GM23338 (cell line): ENCODE results near the gene GAB1. TPM values are rescaled to one million over a fixed set of nuclear protein-coding genes. Genes with fewer than 3 reads are reported as not detected.
A peak's percentile ranks its signal among the peaks of the same experiment; 100 is the strongest.

Source experiments
- ATAC-seq: fragments of 200-7000 bp; cut with Tn5 transposase; 3 replicates; pipeline ENCODE4 v1.9.1; 2020
- DNase-seq: peaks from one replicate; pipeline ENCODE4 v3.0.0-alpha.2; 2015; ENCODE audit warnings: low spot score
- H2AFZ ChIP-seq: fragments of 200-600 bp; sonication (generic); 2 replicates; pipeline ENCODE4 v1.8.0; 2016; ENCODE audit warnings: antibody characterized with exemption, mild to moderate bottlenecking, moderate library complexity
- H3F3A ChIP-seq: fragments of 200-600 bp; sonication (generic); replicated peaks from 2 replicates; pipeline ENCODE4 v1.8.0; 2017; ENCODE audit warnings: antibody characterized with exemption, mixed run types, low read depth
- H3K27ac ChIP-seq: fragments of 200-600 bp; sonication (generic); 2 replicates; pipeline ENCODE4 v1.6.1; 2016; ENCODE audit warnings: low read depth
- H3K27me3 ChIP-seq: fragments of 200-600 bp; sonication (generic); 2 replicates; pipeline ENCODE4 v1.8.0; 2016; ENCODE audit warnings: mild to moderate bottlenecking, mixed run types, moderate library complexity; ENCODE audit not compliant: insufficient read depth
- H3K36me3 ChIP-seq: fragments of 200-600 bp; sonication (generic); 2 replicates; pipeline ENCODE4 v1.8.0; 2016; ENCODE audit warnings: mild to moderate bottlenecking; ENCODE audit not compliant: insufficient read depth
- H3K4me1 ChIP-seq: fragments of 200-600 bp; sonication (generic); 2 replicates; pipeline ENCODE4 v1.8.0; 2016; ENCODE audit warnings: mild to moderate bottlenecking, moderate library complexity; ENCODE audit not compliant: insufficient read depth
- H3K4me2 ChIP-seq: fragments of 200-600 bp; sonication (generic); 2 replicates; pipeline ENCODE4 v1.7.1; 2017; ENCODE audit warnings: mixed run types
- H3K4me3 ChIP-seq: fragments of 200-600 bp; sonication (generic); 2 replicates; pipeline ENCODE4 v1.6.1; 2016; ENCODE audit warnings: mixed run types
- H3K79me2 ChIP-seq: fragments of 200-600 bp; sonication (generic); replicated peaks from 2 replicates; pipeline ENCODE4 v1.8.0; 2017; ENCODE audit warnings: mild to moderate bottlenecking; ENCODE audit not compliant: insufficient read depth
- H3K9me2 ChIP-seq: fragments of 200-600 bp; sonication (generic); 2 replicates; pipeline ENCODE4 v1.8.0; 2017; ENCODE audit not compliant: insufficient read depth
- H4K20me1 ChIP-seq: fragments of 200-600 bp; sonication (generic); replicated peaks from 2 replicates; pipeline ENCODE4 v1.8.0; 2017; ENCODE audit warnings: mild to moderate bottlenecking; ENCODE audit not compliant: insufficient read depth
- H3K27ac Mint-ChIP-seq: 2 replicates; pipeline ENCODE4 v1.8.0; 2020; ENCODE audit warnings: inconsistent platforms, mild to moderate bottlenecking, moderate library complexity, mixed read lengths
- H3K27me3 Mint-ChIP-seq: 3 replicates; pipeline ENCODE4 v1.8.0; 2022; ENCODE audit warnings: low read depth, mild to moderate bottlenecking, moderate library complexity, mixed read lengths, inconsistent platforms; ENCODE audit not compliant: insufficient read depth, poor library complexity
- H3K36me3 Mint-ChIP-seq: 3 replicates; pipeline ENCODE4 v1.8.0; 2021; ENCODE audit warnings: low read depth, mild to moderate bottlenecking, inconsistent platforms, moderate library complexity, mixed read lengths
- H3K4me1 Mint-ChIP-seq: 3 replicates; pipeline ENCODE4 v1.8.0; 2020; ENCODE audit warnings: mild to moderate bottlenecking, inconsistent platforms, mixed read lengths
- H3K4me3 Mint-ChIP-seq: 3 replicates; pipeline ENCODE4 v1.8.0; 2021; ENCODE audit warnings: moderate library complexity, mild to moderate bottlenecking, inconsistent platforms, mixed read lengths
- H3K9me3 Mint-ChIP-seq: 3 replicates; pipeline ENCODE4 v1.8.0; 2020; ENCODE audit warnings: moderate library complexity, mild to moderate bottlenecking, inconsistent platforms, mixed read lengths
- ETS1 ChIP-seq: IDR thresholded peaks from 2 replicates; pipeline ENCODE4 v1.6.1; 2016; ENCODE audit warnings: antibody characterized with exemption
- EZH2 ChIP-seq: fragments of 200-600 bp; sonication (generic); IDR thresholded peaks from one replicate; pipeline ENCODE4 v1.8.0; 2017; ENCODE audit warnings: antibody characterized with exemption, mild to moderate bottlenecking, low read depth; ENCODE audit not compliant: unreplicated experiment
- EZH2phosphoT487 ChIP-seq: fragments of 200-600 bp; sonication (generic); IDR thresholded peaks from one replicate; pipeline ENCODE4 v1.8.1; 2018; ENCODE audit warnings: antibody characterized with exemption; ENCODE audit not compliant: unreplicated experiment
- NANOG ChIP-seq: IDR thresholded peaks from 2 replicates; pipeline ENCODE4 v1.6.1; 2016; ENCODE audit warnings: antibody characterized with exemption, borderline replicate concordance
- STAT1 ChIP-seq: IDR thresholded peaks from one replicate; pipeline ENCODE4 v1.6.1; 2016; ENCODE audit warnings: antibody characterized with exemption; ENCODE audit not compliant: unreplicated experiment
- ZNF114 ChIP-seq: fragments of 250-450 bp; sonication (Bioruptor Pico); IDR thresholded peaks from 2 replicates; pipeline ENCODE4 v1.5.0; 2020; ENCODE audit warnings: mild to moderate bottlenecking, moderate library complexity
- ZNF462 ChIP-seq: fragments of 250-450 bp; sonication (Bioruptor Pico); IDR thresholded peaks from 2 replicates; pipeline ENCODE4 v1.5.0; 2020; ENCODE audit warnings: mild to moderate bottlenecking, moderate library complexity
- polyA plus RNA-seq: library from polyadenylated mRNA; unstranded; fragments of >200 nt; fragmentation: Nextera tagmentation; extraction: Ambion mirVana; gene quantifications from 2 replicates; pipeline ENCODE4 v1.2.1, GENCODE V29; 2016
- total RNA-seq: library from RNA; depleted of rRNA; stranded (reverse); fragments of >200 nt; shearing (Covaris generic); gene quantifications from 2 replicates; pipeline ENCODE4 v1.2.3, GENCODE V29; 2014
- TF ChIP-seq, protein P1 (sequence below), 2 experiments: fragments of 200-600 bp in 1 of 2; sonication (generic) in 1 of 2; conservative IDR thresholded peaks; 2 replicates each; pipeline versions ENCODE4 v1.5.1 to v1.6.1; 2016 to 2017; ENCODE audit warnings: antibody characterized with exemption in 2 of 2, low read depth in 2 of 2, mild to moderate bottlenecking in 2 of 2, moderate library complexity in 1 of 2

GAB1 gene
- total and polyA plus RNA-seq, 2 experiments from 2014 or later: 4.0 to 18.4 TPM

- DNase-seq (peak; percentile 66), ATAC-seq (peak; percentile 56)
- Histone ChIP-seq H3K27me3 (no peaks in the 10 kb centered on the region), H3K4me3 (peak overlapping the region; percentile 20), H3K4me1 (peaks cover 86% of the 10 kb centered on the region), H4K20me1 (no peaks in the 10 kb centered on the region; the same call in 1 of the 2 replicates), H3K9me2 (no peaks in the 10 kb centered on the region), H3F3A (no peaks in the 10 kb centered on the region), H3K79me2 (peaks cover 67% of the 10 kb centered on the region), H3K36me3 (no peaks in the 10 kb centered on the region), H3K4me2 (peak overlapping the region; percentile 65), H2AFZ (no peak overlapping the region), H3K27ac (peak overlapping the region; percentile 91)
- H3K27ac Mint-ChIP-seq: peak overlapping the region; percentile 96
- H3K36me3 Mint-ChIP-seq: no peaks in the 10 kb centered on the region
- H3K9me3 Mint-ChIP-seq: no peaks in the 10 kb centered on the region; the same call in 2 of the 3 replicates
- H3K27me3 Mint-ChIP-seq: peaks cover 3% of the 10 kb centered on the region
- no peak for TF ChIP-seq STAT1
- TF ChIP-seq ZNF114 (CRISPR knock-in tag): no peak
- TF ChIP-seq, protein P1, sequence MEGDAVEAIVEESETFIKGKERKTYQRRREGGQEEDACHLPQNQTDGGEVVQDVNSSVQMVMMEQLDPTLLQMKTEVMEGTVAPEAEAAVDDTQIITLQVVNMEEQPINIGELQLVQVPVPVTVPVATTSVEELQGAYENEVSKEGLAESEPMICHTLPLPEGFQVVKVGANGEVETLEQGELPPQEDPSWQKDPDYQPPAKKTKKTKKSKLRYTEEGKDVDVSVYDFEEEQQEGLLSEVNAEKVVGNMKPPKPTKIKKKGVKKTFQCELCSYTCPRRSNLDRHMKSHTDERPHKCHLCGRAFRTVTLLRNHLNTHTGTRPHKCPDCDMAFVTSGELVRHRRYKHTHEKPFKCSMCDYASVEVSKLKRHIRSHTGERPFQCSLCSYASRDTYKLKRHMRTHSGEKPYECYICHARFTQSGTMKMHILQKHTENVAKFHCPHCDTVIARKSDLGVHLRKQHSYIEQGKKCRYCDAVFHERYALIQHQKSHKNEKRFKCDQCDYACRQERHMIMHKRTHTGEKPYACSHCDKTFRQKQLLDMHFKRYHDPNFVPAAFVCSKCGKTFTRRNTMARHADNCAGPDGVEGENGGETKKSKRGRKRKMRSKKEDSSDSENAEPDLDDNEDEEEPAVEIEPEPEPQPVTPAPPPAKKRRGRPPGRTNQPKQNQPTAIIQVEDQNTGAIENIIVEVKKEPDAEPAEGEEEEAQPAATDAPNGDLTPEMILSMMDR (conservative IDR thresholded peaks at IDR 0.05; ENCODE audit: low read depth in 2 of 2): no peak
- no peak for TF ChIP-seq EZH2phosphoT487
- TF ChIP-seq ETS1: no peak
- no peak for TF ChIP-seq ZNF462 (CRISPR knock-in tag)
- no peak for TF ChIP-seq NANOG
- no peak for TF ChIP-seq EZH2
- peak overlapping the region; percentile 51 for H3K4me3 Mint-ChIP-seq
- H3K4me1 Mint-ChIP-seq: peaks cover 84% of the 10 kb centered on the region
Measured at GRCh38 chr4:143355540-143356217, 19.0 kb downstream of the GAB1 start.
